ENCODE data around the gene VAV1. TPM values are rescaled to one million over a fixed set of nuclear protein-coding genes. Genes with fewer than 3 reads are reported as not detected.
"Not testable (repeated sequence)": the region's sequence is repeated elsewhere in the genome, so short reads cannot be mapped to it uniquely, and the experiment has no call there.

Gene VAV1
- total RNA-seq, 1 experiment from 2014 or later, result 5.3 TPM

GRCh38 chr19:6752256-6753177, 20.0 kb upstream of the VAV1 start:
- in situ Hi-C loops (cut with HindIII; ENCODE audit: low pct_unique_long_range_greater_than_20kb, low sequenced_read_pairs), result no loop called here
- DNase-seq (ENCODE audit: low read depth), result no peak

GRCh38 chr19:6753178-6754031, 19.1 kb upstream of the VAV1 start:
- DNase-seq (ENCODE audit: low read depth), result peak; percentile 73
- in situ Hi-C loops (cut with HindIII; ENCODE audit: low pct_unique_long_range_greater_than_20kb, low sequenced_read_pairs), result no loop called here

GRCh38 chr19:6754136-6754535, 18.4 kb upstream of the VAV1 start:
- in situ Hi-C loops (cut with HindIII; ENCODE audit: low pct_unique_long_range_greater_than_20kb, low sequenced_read_pairs), result no loop called here
- DNase-seq (ENCODE audit: low read depth), result no peak

- in situ Hi-C loops (cut with HindIII; ENCODE audit: low pct_unique_long_range_greater_than_20kb, low sequenced_read_pairs), result no loop called here
- DNase-seq (ENCODE audit: low read depth), result no peak
These were observed 17.6 kb upstream of the VAV1 start for GRCh38 chr19:6754653-6755463.

- no peak for DNase-seq (ENCODE audit: low read depth)
- in situ Hi-C loops (cut with HindIII; ENCODE audit: low pct_unique_long_range_greater_than_20kb, low sequenced_read_pairs), result no loop called here
These were observed 11.9 kb upstream of the VAV1 start for GRCh38 chr19:6760606-6761005.

- in situ Hi-C loops (cut with HindIII; ENCODE audit: low pct_unique_long_range_greater_than_20kb, low sequenced_read_pairs), result no loop called here
- no peak for DNase-seq (ENCODE audit: low read depth)
These were observed 11.3 kb upstream of the VAV1 start for GRCh38 chr19:6761053-6761676.

GRCh38 chr19:6762253-6762797, 10.2 kb upstream of the VAV1 start:
- in situ Hi-C loops (cut with HindIII; ENCODE audit: low pct_unique_long_range_greater_than_20kb, low sequenced_read_pairs); DNase-seq (ENCODE audit: low read depth): not testable (repeated sequence)

- in situ Hi-C loops (cut with HindIII; ENCODE audit: low pct_unique_long_range_greater_than_20kb, low sequenced_read_pairs), result no loop called here
- DNase-seq (ENCODE audit: low read depth), result peak; percentile 13
These were observed 6.7 kb upstream of the VAV1 start for GRCh38 chr19:6765738-6766356.

GRCh38 chr19:6766357-6767080, 6.0 kb upstream of the VAV1 start:
- DNase-seq (ENCODE audit: low read depth), result peak; percentile 14
- in situ Hi-C loops (cut with HindIII; ENCODE audit: low pct_unique_long_range_greater_than_20kb, low sequenced_read_pairs), result no loop called here

GRCh38 chr19:6767081-6767356, 5.5 kb upstream of the VAV1 start:
- no peak for DNase-seq (ENCODE audit: low read depth)
- in situ Hi-C loops (cut with HindIII; ENCODE audit: low pct_unique_long_range_greater_than_20kb, low sequenced_read_pairs), result no loop called here

GRCh38 chr19:6767357-6768235, 4.9 kb upstream of the VAV1 start, which contains the start of gene SH2D3A:
Gene SH2D3A (minus strand): TSS chr19:6767435. CDS start chr19:6763748, 3,687 bp downstream.
- in situ Hi-C loops (cut with HindIII; ENCODE audit: low pct_unique_long_range_greater_than_20kb, low sequenced_read_pairs), result no loop called here
- peak; percentile 87 for DNase-seq (ENCODE audit: low read depth)

- DNase-seq (ENCODE audit: low read depth), result no peak
- in situ Hi-C loops (cut with HindIII; ENCODE audit: low pct_unique_long_range_greater_than_20kb, low sequenced_read_pairs), result no loop called here
These were observed 4.2 kb upstream of the VAV1 start for GRCh38 chr19:6768236-6768785.

GRCh38 chr19:6769006-6769619, 3.4 kb upstream of the VAV1 start:
- in situ Hi-C loops (cut with HindIII; ENCODE audit: low pct_unique_long_range_greater_than_20kb, low sequenced_read_pairs), result no loop called here

GRCh38 chr19:6771648-6772027, 870 bp upstream of the VAV1 start:
- in situ Hi-C loops (cut with HindIII; ENCODE audit: low pct_unique_long_range_greater_than_20kb, low sequenced_read_pairs); DNase-seq (ENCODE audit: low read depth): not testable (repeated sequence)

More at GRCh38 chr19:6769006-6769619, 3.4 kb upstream of the VAV1 start:
- DNase-seq (ENCODE audit: low read depth), result no peak

GRCh38 chr19:6772866-6773322, 386 bp downstream of the VAV1 start:
- in situ Hi-C loops (cut with HindIII; ENCODE audit: low pct_unique_long_range_greater_than_20kb, low sequenced_read_pairs), result no loop called here

More at GRCh38 chr19:6772866-6773322, 386 bp downstream of the VAV1 start:
- DNase-seq (ENCODE audit: low read depth), result no peak

All from Caki2 (cell line).